DMS 273 (cell line): ENCODE results near the gene FOSB.
"Not testable (repeated sequence)": the region's sequence is repeated elsewhere in the genome, so short reads cannot be mapped to it uniquely, and the experiment has no call there.

Experiments used
- DNase-seq: peaks from one replicate; lab custom pipeline; 2025; ENCODE audit not compliant: unreplicated experiment; lab: John Stamatoyannopoulos, UW

The FOSB gene

DNA sequence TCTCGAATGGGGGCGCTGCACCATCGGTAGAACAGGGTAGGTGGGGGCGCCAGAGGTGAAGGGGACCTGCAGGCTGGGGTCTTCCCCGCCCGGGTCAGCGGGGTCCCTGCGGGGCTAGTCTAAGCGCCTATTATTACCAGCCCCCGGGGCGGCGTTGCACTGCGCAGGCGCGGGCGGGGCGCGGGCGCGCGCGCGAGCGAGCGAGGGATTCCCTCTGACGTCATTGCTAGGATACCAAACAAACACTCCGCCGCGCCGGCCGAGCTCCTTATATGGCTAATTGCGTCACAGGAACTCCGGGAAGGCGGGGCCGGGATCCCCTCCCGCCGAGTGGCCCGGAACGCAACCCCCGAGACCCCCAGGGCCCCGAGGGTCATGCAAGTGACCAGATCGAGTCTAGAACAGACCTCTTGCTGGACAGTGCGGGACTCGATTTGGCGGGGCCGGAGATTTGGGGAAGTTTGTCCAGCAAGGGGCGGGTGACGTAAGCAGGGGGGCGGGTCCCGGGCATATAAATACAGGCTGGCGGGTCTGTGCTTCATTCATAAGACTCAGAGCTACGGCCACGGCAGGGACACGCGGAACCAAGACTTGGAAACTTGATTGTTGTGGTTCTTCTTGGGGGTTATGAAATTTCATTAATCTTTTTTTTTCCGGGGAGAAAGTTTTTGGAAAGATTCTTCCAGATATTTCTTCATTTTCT is at the start of gene FOSB:
FOSB (plus strand) TSS at position 541 of the 703 bp plus-strand sequence. CDS start 591 bp downstream, outside the sequence.
- DNase-seq, result peak; percentile 98

DNA sequence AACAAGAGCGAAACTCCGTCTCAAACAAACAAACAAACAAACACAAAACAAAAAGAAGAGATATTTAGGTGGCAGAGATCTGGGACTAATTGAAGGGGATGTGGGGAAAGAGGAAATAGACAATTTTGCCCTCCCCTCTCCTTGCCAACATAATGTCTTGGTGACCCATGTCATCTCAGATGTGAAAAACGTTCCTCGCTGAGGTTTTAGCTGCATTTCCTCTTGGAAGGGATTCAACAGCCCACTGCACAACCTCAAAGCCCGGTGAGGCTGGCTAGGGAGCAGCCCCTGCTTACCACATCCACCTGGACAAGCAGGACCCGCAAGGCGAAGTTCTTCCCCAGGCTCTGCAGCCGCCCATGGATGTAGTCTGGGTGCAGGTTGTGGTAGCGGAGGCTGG is 49.0 kb upstream of the FOSB start:
- DNase-seq, result no peak

DNA sequence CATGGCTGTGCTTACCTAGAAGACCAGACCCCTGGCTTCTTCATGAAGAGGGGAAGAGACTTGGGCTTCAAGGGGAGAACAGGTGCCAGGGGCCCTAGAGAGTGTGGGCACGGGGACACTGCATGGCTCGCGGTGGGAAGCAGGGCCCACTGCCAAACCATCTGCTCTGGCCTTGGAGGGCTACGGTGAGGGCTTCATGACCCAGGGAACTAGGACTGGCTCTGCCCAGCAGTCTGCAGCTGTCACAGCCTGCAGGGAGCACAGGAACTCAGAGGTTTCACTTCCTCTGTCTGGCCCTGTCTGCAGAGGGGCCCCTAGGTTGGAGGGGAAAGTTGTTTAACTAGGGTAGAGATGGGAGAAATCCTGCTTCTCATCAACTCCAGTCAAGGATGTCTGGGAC is 48.4 kb upstream of the FOSB start:
- DNase-seq, result peak; percentile 76

DNA sequence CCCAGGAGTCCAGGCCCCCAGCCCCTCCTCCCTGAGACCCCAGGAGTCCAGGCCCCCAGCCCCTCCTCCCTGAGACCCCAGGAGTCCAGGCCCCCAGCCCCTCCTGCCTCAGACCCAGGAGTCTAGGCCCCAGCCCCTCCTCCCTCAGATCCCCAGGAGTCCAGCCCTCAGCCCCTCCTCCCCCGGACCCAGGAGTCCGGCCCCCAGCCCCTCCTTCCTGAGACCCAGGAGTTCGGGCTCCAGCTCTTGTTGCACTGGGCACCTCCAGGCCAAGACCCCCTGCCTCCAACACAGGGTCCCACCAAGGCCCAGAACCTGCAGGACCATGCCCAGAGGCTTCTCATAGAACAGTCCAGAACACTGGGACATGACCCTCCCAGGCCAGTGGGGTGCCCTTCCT is 47.9 kb upstream of the FOSB start:
- no peak for DNase-seq

DNA sequence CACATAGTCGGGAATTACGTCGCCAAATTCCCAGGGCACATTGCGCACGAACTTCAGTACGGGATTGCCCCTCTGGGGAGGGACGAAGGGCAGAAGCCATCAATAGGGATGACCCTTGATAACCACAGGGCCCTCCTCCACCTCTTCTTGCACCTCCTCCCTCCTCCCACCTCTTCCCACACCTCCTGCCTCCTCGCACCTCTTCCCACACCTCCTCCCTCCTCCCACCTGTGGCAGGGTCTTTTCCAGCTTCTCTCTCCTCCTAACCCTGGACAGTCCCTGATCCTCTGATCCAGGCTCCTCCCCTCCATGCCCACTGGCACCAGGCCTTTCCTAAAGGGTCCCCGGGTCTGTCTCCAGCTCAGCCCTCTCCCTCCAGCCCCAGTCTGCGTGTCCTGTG is 47.4 kb upstream of the FOSB start:
- no peak for DNase-seq

DNA sequence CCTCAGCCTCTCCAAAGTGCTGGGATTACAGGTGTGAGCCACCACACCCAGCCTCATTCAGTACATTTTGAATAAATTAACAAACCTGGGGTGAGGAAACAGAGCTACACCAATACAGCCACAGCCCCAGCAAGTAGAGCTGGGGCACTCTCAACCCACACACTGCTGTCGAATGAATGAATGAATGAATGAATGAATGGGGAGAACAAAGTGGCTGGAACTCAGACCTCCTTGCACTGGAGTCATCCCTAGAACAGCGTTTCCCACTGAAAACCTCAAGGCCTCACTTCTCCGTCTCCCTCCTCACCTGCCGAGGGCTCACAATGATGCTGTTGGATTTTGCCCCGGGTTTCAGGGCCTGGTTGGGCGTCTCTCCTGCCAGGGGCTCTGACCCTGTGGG is 46.9 kb upstream of the FOSB start:
- DNase-seq, result no peak

DNA sequence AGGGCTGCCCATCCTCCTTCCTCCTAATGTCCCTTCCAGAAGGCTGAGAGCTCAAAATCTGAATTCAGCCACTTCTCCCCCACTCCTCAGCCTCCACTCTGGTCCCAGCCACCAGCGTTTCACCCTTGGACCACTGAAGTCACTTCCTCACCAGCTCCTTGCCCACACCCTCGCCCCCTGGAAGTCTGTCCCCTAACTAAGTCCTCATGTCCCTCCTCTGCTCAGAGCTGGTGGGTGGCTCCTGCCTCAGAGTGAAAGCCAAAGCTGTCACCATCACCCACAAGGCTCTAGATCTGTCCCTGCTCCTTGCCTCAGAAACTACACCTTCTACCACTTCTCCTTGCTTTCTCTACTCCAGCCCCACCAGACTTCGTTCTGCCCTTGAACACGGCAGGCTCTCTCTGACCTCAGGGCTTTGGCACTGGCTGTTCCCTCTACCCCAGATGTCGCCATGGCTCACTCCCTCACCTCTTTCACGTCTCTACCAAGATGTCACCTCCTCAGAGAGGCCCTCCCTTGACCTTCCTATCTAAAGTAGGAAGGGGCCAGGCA is 45.8 kb upstream of the FOSB start:
- DNase-seq, result no peak

DNA sequence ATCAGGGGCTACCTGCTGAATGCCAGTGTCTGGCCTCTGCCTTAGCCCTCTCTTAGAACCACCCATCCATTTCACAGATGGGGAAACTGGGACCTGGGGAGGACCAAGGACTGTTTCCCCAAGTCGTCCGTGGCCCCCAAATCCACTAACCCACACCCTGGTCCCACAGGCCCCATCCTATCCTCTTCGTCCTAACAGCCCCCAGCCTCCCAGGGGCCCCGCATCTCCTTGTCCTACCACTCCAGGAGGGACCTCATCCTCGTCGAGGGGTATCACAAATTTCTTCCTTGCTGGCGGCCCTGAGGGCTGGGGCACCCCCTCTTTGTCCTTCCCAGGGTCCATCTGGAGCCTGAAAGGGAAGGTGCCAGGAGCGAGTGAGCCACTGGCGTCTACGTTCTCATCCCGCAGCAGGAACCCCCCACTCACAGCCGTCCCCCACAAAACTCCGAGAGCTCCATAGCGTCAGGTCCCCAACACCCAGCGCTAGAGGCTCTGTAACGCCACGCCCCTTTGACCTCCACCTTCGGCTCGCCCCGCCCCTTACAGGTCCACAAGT is 44.7 kb upstream of the FOSB start:
- DNase-seq, result no peak

DNA sequence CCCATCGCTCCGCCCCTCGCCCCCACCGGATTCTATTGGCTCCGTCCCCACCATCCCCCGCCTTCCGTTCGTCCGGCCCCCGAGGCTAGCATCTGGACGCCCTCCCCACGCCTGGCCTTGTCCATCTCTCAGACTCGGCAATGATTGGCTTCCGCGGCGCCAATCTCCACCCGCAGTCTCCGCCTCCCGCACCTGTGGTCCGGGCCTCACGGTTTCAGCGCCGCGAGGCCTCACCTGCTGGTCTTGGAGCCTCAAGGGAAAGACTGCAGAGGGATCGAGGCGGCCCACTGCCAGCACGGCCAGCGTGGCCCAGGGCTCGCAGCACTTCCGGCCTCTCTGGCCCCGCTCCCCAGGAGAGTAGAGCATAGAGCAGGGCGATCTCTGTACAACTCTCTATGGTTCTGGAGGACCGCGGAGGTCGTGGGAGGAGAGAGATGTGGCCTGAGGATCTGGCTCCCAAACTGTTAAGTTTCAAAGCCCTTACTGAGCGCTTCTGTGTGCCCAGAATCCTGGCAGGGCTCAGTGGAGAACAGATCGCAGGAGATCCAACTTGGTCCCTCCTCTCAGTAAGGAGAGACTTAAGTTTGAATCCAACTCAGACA is 44.1 kb upstream of the FOSB start, which contains the start of gene ERCC1:
ERCC1 (minus strand) TSS at position 329 of the 602 bp plus-strand sequence. CDS start 543 bp downstream, outside the sequence.
- peak; percentile 99 for DNase-seq

DNA sequence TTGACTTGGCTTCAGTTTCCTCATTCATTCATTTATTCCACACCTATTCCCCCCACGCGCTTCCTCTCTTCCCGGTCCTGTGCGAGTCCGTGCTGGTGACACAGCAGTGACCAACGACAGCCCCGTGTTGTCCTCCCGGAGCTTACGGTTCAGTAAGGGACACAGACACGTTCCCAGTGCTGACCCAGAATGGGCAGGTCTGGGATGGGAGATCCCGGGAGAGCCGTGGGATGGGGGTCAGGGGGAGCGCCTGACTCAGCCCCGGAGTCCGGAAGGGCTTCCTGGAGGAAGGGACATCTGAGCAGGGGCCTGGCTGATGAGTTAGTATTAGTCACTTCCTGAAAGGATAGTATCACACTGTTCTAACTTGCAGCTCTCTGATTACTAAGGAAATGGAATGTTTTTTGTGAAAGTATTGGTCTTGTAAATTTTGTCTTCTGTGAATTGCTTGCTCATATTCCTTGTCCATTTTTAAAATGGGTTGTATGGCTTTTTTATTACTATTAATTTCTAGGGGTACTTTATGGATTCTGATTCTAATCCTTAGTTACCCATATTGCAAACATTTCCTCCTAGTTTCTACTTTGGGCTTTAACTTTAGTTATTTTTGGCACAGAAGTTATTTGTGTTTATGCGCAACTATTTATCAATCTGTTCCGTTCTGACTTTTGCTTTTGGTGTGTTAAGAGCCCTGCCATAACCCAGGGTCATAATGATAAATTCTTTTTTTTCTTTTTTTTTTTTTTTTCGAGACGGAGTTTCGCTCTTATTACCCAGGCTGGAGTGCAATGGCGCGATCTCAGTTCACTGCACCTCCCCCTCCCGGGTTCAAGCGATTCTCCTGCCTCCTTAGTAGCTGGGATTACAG is 43.4 kb upstream of the FOSB start:
- peak; percentile 73 for DNase-seq

DNA sequence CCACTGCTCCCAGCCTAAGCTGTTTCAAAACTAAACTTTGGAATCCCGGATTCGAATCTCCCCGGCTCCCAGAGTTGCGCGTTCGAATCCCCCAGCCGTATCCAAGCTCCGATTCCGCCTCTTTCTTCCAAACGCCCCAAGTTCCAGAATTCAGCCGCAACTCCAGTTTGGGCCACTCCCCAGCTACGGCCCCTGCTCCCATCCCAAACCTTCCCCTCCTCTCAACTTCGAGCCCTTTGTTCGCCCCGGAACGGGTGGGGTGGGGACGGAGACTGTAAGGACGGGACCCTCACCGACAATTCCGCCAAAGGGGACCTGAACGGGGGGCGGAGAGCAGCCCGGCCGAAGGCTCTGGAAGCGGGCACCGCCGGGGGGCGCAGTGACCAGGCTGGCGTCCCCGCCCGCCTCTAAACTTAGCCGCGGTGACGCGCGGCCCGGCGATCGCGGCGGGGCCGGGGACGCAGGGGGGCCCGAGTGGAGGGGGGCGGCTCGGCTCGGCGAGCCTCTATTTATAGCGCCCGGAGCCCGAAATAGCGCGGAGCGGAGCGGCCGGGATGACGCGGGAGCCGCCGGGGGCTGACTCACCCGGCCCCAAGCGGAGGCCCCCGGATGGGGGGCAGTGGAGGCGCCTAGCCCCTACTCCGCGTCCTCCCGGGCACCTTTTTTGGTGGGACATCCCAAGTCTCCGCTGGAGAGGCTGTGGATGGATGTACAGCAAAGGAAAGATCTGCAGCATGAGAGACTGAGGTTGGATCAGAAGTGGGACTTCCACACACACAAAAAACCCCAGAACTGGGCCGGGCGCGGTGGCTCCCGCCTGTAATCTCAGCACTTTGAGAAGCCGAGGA is 39.2 kb upstream of the FOSB start:
- DNase-seq, result peak; percentile 71

DNA sequence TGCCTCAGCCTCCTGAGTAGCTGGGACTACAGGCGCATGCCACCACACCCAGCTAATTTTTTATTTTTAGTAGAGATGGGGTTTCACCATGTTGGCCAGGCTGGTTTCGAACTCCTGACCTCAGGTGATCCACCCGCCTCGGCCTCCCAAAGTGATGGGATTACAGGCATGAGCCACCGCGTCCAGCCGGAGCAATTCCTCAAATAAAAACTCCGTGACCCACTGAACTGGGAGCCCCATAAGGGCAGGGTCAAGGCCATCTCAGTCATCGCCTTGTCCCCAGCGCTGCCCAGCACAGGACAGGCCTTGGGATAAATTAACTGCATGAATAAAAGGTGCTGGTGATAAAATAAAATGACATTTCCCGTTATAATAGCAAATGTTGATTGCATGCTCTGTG is 37.9 kb upstream of the FOSB start:
- DNase-seq, result not testable (repeated sequence)

DNA sequence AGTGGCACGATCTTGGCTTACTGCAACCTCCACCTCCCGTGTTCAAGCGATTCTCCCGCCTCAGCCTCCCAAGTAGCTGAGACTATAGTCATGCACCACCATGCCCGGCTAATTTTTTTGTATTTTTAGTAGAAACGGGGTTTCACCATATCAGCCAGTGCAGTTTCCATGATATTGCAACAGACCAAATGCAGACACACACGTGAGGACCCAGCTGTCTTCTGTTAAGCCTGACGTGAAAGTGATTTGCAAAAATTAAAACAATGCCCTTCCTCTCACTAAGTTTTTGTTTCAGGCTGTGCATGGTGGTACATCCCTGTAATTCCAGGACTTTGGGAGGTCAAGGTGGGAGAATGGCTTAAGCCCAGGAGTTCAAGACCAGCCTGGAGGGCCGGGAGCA is 36.8 kb upstream of the FOSB start:
- not testable (repeated sequence) for DNase-seq

DNA sequence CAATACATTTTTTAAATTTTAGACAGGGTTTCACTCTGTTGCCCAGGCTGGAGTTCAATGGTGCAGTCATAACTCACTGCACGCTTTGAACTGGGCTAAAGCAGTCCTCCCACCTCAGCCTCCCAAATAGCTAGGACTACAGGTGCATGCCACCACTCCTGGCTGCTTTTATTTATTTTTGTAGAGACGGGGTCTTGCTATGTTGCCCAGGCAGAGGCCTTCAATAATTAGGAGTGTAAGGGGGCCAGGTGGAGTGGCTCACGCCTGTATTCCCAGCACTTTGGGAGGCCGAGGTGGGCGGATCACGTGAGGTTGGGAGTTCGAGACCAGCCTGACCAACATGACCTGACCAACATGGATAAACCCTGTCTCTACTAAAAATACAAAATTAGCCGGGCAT is 35.3 kb upstream of the FOSB start:
- not testable (repeated sequence) for DNase-seq

DNA sequence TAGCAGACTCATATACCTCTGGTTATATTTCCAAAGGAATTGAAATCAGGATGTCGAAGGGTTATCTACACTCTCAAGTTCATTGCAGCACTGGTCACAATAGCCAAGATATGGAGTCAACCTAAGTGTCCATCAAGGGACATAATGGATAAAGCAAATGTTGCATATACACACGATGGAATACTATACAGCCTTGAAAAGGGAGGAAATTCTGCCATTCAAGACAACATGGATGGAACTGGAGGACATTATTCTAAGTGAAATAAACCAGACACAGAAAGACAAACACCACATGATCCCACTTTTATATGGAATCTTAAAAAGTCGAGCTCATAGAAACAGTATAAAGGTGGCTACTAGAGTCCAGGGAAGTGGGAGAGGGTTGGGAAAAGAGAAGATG is 30.5 kb upstream of the FOSB start:
- DNase-seq, result no peak

DNA sequence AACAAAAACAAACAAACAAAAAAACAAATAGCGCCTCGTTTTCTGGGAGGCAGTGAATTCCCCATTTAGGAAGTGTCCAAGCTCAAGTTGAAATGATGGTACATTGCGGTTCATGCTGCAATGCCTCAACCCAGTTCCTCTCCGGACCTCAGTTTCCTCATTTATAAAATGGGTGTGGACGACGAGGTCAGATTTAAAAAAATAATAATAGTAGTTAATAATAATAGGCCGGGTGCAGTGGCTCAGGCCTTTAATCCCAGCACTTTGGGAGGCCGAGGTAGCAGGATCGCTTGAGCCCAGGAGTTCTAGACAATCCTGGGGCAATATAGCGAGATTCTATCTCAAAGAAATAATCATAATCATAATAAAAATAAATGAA is 28.6 kb upstream of the FOSB start:
- DNase-seq, result no peak

DNA sequence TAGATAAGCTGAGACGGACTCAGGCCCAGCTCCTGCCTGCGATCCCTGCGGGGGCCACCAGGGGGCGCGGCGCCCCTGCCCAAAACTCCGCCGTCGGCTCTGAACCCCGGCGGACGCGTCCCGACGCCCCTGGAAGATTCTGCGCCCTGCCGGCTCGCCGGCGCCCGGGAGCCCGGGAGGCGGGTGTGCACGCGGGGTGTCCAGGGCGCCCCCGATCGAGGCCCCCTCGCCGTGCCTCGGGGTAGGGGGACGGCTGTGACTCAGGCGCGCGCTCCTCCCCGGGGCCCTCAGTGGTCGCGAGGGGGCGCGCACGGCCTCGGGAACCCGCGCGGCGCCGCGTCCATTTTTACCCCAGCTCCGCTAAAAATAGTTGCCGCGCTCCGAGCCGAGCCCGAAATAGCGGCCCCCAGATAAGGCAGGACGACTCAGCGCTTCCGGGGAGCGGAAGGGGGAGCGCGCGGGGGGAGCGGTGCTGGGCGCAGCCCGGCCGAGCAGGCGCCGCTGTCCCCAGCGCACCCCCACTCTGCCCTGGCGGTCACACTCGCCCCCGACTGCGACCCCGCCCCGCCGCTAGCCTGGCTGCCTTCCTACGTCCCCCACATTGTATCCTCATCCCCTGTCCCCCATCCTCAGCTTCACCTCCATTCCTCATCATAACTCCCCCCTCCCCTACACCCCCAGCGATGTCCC is 28.1 kb upstream of the FOSB start:
- peak; percentile 93 for DNase-seq

DNA sequence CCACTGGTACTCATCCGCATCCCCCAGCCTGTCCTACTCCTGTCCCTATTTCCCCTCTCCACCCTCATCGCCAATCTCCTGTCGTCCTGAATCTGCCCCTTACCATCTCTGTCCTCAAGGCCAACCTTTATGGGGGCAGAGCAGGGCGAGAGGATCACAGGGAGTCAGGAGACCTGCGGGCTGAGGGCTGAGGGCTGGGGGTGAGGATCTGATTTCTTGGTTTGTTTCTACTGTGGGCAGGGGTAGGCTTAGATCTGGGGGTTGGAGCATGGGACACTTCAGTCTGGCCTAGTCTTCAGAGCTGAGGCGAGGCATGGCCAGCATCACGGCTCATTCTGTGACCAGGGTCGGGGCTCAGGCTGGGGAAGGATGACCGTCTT is 27.5 kb upstream of the FOSB start:
- DNase-seq, result no peak

DNA sequence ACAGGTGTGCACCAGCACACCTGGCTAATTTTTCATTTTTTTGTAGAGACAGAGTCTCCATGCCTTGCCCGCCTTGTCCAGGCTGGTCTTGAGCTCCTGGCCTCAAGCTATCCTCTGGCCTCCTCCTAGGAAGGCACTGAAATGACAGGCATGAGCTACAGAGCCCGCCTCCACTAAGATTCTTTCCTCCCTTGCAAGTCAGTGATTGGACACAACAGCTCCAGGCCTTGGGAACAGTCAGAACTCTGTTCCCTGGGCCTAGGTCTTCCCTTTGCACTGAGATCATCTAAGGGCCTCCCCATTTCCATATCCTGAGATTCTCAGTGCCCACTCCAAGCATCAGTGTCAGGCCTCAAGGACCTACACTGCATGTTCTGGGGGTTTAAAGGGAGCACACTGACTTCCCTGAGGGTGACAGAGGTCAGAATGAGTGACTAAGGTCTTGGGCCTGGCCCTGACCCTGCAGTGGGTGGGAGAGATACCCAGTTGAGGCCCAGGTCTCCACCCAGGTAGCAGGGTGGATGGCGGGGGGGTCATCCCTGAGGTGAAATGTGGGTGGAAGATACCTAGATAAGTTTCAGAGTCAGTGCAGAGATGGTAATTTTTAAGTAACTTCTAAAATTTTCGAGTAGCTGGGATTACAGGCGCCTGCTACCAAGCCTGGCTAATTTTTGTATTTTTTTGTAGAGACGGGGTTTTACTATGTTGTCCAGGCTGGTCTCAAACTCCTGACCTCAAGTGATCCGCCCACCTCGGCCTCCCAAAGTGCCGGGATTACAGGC is 26.7 kb upstream of the FOSB start:
- DNase-seq, result peak; percentile 53
